ENCODE results near the gene AMIGO1. TPM values are rescaled to one million over a fixed set of nuclear protein-coding genes. Genes with fewer than 3 reads are reported as not detected.

AMIGO1 gene
- total RNA-seq, 4 donors from 2014 or later: 2.1 to 8.5 (median 4.7) TPM

- H3K36me3 ChIP-seq: peaks cover 28% of the 10 kb centered on the region
- peak overlapping the region; percentile 72 for H3K27ac ChIP-seq
- peaks cover 87% of the 10 kb centered on the region for H3K4me1 ChIP-seq
- H3K4me3 ChIP-seq: no peak overlapping the region
- DNase-seq (ENCODE audit: low spot score in 2 of 2): no peak
- WGBS: 65% methylated on average over 4 of the region's 4 CpGs
- TF ChIP-seq CTCF (IDR thresholded peaks at IDR 0.05) (peak; percentile 11 to 34), EP300 (IDR thresholded peaks at IDR 0.05) (no peak)
- H3K27me3 ChIP-seq: no peaks in the 10 kb centered on the region
- H3K9me3 ChIP-seq: no peaks in the 10 kb centered on the region
Measured at GRCh38 chr1:109499661-109500536, 9.6 kb downstream of the AMIGO1 start.

GRCh38 chr1:109499081-109499480 lies 10.4 kb downstream of the AMIGO1 start:
- TF ChIP-seq POLR2AphosphoS5 (IDR thresholded peaks at IDR 0.05): no peak
- no peak for TF ChIP-seq POLR2A (IDR thresholded peaks at IDR 0.05)
- no peak for TF ChIP-seq CTCF (IDR thresholded peaks at IDR 0.05)
- TF ChIP-seq EP300 (IDR thresholded peaks at IDR 0.05): no peak
- Histone ChIP-seq H3K9me3 (no peaks in the 10 kb centered on the region), H3K27me3 (no peaks in the 10 kb centered on the region), H3K36me3 (peaks cover 28% of the 10 kb centered on the region), H3K4me1 (peaks cover 91% of the 10 kb centered on the region), H3K27ac (peak overlapping the region; percentile 72), H3K4me3 (no peak overlapping the region)
- DNase-seq (ENCODE audit: low spot score in 2 of 2): no peak
- WGBS: 46% methylated on average over 7 of the region's 7 CpGs

- H3K27ac ChIP-seq: peak overlapping the region; percentile 32
Measured at GRCh38 chr1:109498161-109498801, 11.2 kb downstream of the AMIGO1 start.

GRCh38 chr1:109497449-109498160 lies 11.9 kb downstream of the AMIGO1 start:
- H3K9me3 ChIP-seq: no peaks in the 10 kb centered on the region
- DNase-seq (ENCODE audit: low spot score in 2 of 2): no peak
- no peak for TF ChIP-seq POLR2A (IDR thresholded peaks at IDR 0.05)
- no peak for TF ChIP-seq CTCF (IDR thresholded peaks at IDR 0.05)
- no peak for TF ChIP-seq EP300 (IDR thresholded peaks at IDR 0.05)
- TF ChIP-seq POLR2AphosphoS5 (IDR thresholded peaks at IDR 0.05): no peak
- no peak overlapping the region for H3K27ac ChIP-seq
- WGBS: 72% methylated on average over 7 of the region's 9 CpGs
- H3K4me3 ChIP-seq: no peak overlapping the region
- H3K36me3 ChIP-seq: peaks cover 28% of the 10 kb centered on the region
- no peaks in the 10 kb centered on the region for H3K27me3 ChIP-seq
- peaks cover 91% of the 10 kb centered on the region for H3K4me1 ChIP-seq

More at GRCh38 chr1:109498161-109498801, 11.2 kb downstream of the AMIGO1 start:
- DNase-seq (ENCODE audit: low spot score in 2 of 2): no peak
- Histone ChIP-seq H3K4me1 (peaks cover 89% of the 10 kb centered on the region), H3K9me3 (no peaks in the 10 kb centered on the region), H3K4me3 (no peak overlapping the region), H3K36me3 (peaks cover 28% of the 10 kb centered on the region), H3K27me3 (no peaks in the 10 kb centered on the region)
- TF ChIP-seq CTCF (IDR thresholded peaks at IDR 0.05) (peak in 1 of 2 donors; percentile 32), POLR2AphosphoS5 (IDR thresholded peaks at IDR 0.05) (no peak), EP300 (IDR thresholded peaks at IDR 0.05) (no peak), POLR2A (IDR thresholded peaks at IDR 0.05) (no peak)
- 56% methylated on average over 5 of the region's 12 CpGs for WGBS
